Mucosa of stomach (tissue), 1 donor: ENCODE measurements around the gene VPS37C.
A peak's percentile ranks its signal among the peaks of the same experiment; 100 is the strongest.
"Not testable (repeated sequence)": the region's sequence is repeated elsewhere in the genome, so short reads cannot be mapped to it uniquely, and the experiment has no call there.

Source experiments
- H3K27me3 ChIP-seq: one replicate; pipeline ENCODE4 v1.7.0; 2013; ENCODE audit warnings: mild to moderate bottlenecking, low read length; ENCODE audit not compliant: control insufficient read depth, insufficient read depth
- H3K36me3 ChIP-seq: one replicate; pipeline ENCODE4 v1.7.0; 2013; ENCODE audit warnings: low read length; ENCODE audit not compliant: control insufficient read depth, insufficient read depth
- H3K4me1 ChIP-seq: one replicate; pipeline ENCODE4 v1.7.0; 2013; ENCODE audit warnings: mild to moderate bottlenecking, low read length; ENCODE audit not compliant: control insufficient read depth, insufficient read depth
- H3K4me3 ChIP-seq: one replicate; pipeline ENCODE4 v1.7.0; 2013; ENCODE audit warnings: low read length
- H3K9ac ChIP-seq: one replicate; pipeline ENCODE4 v1.7.0; 2013; ENCODE audit warnings: mild to moderate bottlenecking, low read length, moderate library complexity
- H3K9me3 ChIP-seq: one replicate; pipeline ENCODE4 v1.7.0; 2013; ENCODE audit warnings: mild to moderate bottlenecking, low read length, moderate library complexity; ENCODE audit not compliant: control insufficient read depth
- donor health status: Pancreatic carcinoma.

Gene VPS37C

GRCh38 chr11:61172356-61172755 is 11.1 kb upstream of the VPS37C start:
- Histone ChIP-seq H3K4me1 (peaks cover 60% of the 10 kb centered on the region), H3K4me3 (no peak overlapping the region), H3K9ac (no peak overlapping the region), H3K27me3 (no peaks in the 10 kb centered on the region), H3K9me3 (no peaks in the 10 kb centered on the region), H3K36me3 (no peaks in the 10 kb centered on the region)

- H3K27me3 ChIP-seq: no peaks in the 10 kb centered on the region
- H3K4me1 ChIP-seq: peaks cover 62% of the 10 kb centered on the region
- H3K9me3 ChIP-seq: no peaks in the 10 kb centered on the region
- H3K36me3 ChIP-seq: no peaks in the 10 kb centered on the region
- H3K9ac ChIP-seq: no peak overlapping the region
- no peak overlapping the region for H3K4me3 ChIP-seq
Measured at GRCh38 chr11:61171907-61172306, 10.7 kb upstream of the VPS37C start.

- H3K9ac ChIP-seq: no peak overlapping the region
- H3K4me1 ChIP-seq: peaks cover 57% of the 10 kb centered on the region
- no peaks in the 10 kb centered on the region for H3K9me3 ChIP-seq
- no peak overlapping the region for H3K4me3 ChIP-seq
- H3K27me3 ChIP-seq: no peaks in the 10 kb centered on the region
- H3K36me3 ChIP-seq: no peaks in the 10 kb centered on the region
Measured at GRCh38 chr11:61170566-61170965, 9.3 kb upstream of the VPS37C start.

GRCh38 chr11:61168800-61169199 is 7.6 kb upstream of the VPS37C start:
- no peak overlapping the region for H3K4me3 ChIP-seq
- no peaks in the 10 kb centered on the region for H3K27me3 ChIP-seq
- no peaks in the 10 kb centered on the region for H3K36me3 ChIP-seq
- no peak overlapping the region for H3K9ac ChIP-seq
- no peaks in the 10 kb centered on the region for H3K9me3 ChIP-seq
- H3K4me1 ChIP-seq: peaks cover 50% of the 10 kb centered on the region

- no peaks in the 10 kb centered on the region for H3K36me3 ChIP-seq
- H3K9me3 ChIP-seq: no peaks in the 10 kb centered on the region
- H3K4me1 ChIP-seq: peaks cover 43% of the 10 kb centered on the region
- no peaks in the 10 kb centered on the region for H3K27me3 ChIP-seq
- H3K4me3 ChIP-seq: no peak overlapping the region
- H3K9ac ChIP-seq: no peak overlapping the region
Measured at GRCh38 chr11:61168042-61168688, 6.9 kb upstream of the VPS37C start.

- H3K9me3 ChIP-seq, H3K4me3 ChIP-seq: not testable (repeated sequence)
Measured at GRCh38 chr11:61166331-61166730, 5.1 kb upstream of the VPS37C start.

GRCh38 chr11:61165785-61166184 is 4.6 kb upstream of the VPS37C start:
- H3K9me3 ChIP-seq, H3K36me3 ChIP-seq, H3K9ac ChIP-seq, H3K27me3 ChIP-seq, H3K4me3 ChIP-seq: not testable (repeated sequence)
- H3K4me1 ChIP-seq: peaks cover 34% of the 10 kb centered on the region

More at GRCh38 chr11:61166331-61166730, 5.1 kb upstream of the VPS37C start:
- H3K4me1 ChIP-seq: peaks cover 34% of the 10 kb centered on the region
- not testable (repeated sequence) for H3K9ac ChIP-seq, H3K27me3 ChIP-seq, H3K36me3 ChIP-seq

- Histone ChIP-seq H3K9ac (no peak overlapping the region), H3K9me3 (no peaks in the 10 kb centered on the region), H3K36me3 (no peaks in the 10 kb centered on the region), H3K27me3 (no peaks in the 10 kb centered on the region), H3K4me3 (no peak overlapping the region), H3K4me1 (peaks cover 34% of the 10 kb centered on the region)
Measured at GRCh38 chr11:61164606-61165424, 3.6 kb upstream of the VPS37C start.

GRCh38 chr11:61163714-61164605 is 2.7 kb upstream of the VPS37C start:
- Histone ChIP-seq H3K4me3 (no peak overlapping the region), H3K9ac (no peak overlapping the region), H3K27me3 (no peaks in the 10 kb centered on the region), H3K4me1 (peaks cover 34% of the 10 kb centered on the region), H3K9me3 (no peaks in the 10 kb centered on the region), H3K36me3 (no peaks in the 10 kb centered on the region)

- no peaks in the 10 kb centered on the region for H3K9me3 ChIP-seq
- peaks cover 35% of the 10 kb centered on the region for H3K4me1 ChIP-seq
- no peak overlapping the region for H3K9ac ChIP-seq
- no peaks in the 10 kb centered on the region for H3K36me3 ChIP-seq
- H3K4me3 ChIP-seq: no peak overlapping the region
- no peaks in the 10 kb centered on the region for H3K27me3 ChIP-seq
Measured at GRCh38 chr11:61163021-61163420, 1.8 kb upstream of the VPS37C start.

GRCh38 chr11:61162092-61162941 is 1.1 kb upstream of the VPS37C start:
- Histone ChIP-seq H3K9me3 (no peaks in the 10 kb centered on the region), H3K36me3 (no peaks in the 10 kb centered on the region), H3K9ac (peak overlapping the region; percentile 76), H3K4me3 (peak overlapping the region; percentile 59), H3K27me3 (no peaks in the 10 kb centered on the region), H3K4me1 (peaks cover 35% of the 10 kb centered on the region)
